ENCODE results near the gene SDHC.

DNA sequence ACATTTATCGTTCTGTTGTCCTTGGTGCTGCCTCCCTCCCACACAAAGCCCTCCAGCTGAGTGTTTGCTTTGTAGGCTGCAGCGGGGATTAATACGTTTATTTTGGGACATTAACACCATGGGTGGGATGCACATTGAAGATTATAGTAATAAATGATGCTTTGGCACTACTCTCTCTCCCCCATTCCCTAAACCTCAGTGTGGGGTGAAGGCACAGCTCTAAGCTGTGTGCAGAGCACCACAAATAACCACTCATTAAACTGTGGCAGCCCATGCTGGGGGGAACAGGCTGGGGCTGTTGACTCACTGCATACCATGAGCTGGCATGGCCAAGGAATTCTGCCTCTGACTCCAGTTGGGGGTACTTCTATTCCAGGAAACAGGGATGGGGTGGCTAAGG lies 48.0 kb upstream of the SDHC start:
- TF ChIP-seq POLR2AphosphoS5 (IDR thresholded peaks at IDR 0.05; ENCODE audit: borderline replicate concordance, low read depth, low read length) (no peak), EZH2 (IDR thresholded peaks at IDR 0.05) (no peak)
